ENCODE measurements around the gene OR1E2. TPM values are rescaled to one million over a fixed set of nuclear protein-coding genes. Genes with fewer than 3 reads are reported as not detected.

OR1E2 gene
- total RNA-seq, 1 experiment from 2014 or later, result not detected

- no peak overlapping the region for H2AFZ ChIP-seq
These were observed 14.5 kb upstream of the OR1E2 start for GRCh38 chr17:3448059-3448665.

GRCh38 chr17:3447625-3448024 lies 14.0 kb upstream of the OR1E2 start:
- H3K36me3 ChIP-seq (ENCODE audit: low read depth), result no peaks in the 10 kb centered on the region
- TF ChIP-seq EZH2 (IDR thresholded peaks at IDR 0.05; ENCODE audit: low read depth), result no peak
- peak; percentile 31 for TF ChIP-seq CTCF (conservative IDR thresholded peaks at IDR 0.05)
- no peaks in the 10 kb centered on the region for H3F3A ChIP-seq (ENCODE audit: insufficient read depth, low read depth)
- H3K9me2 ChIP-seq (ENCODE audit: insufficient read depth), result no peaks in the 10 kb centered on the region
- H3K27ac ChIP-seq, result no peak overlapping the region
- H3K9me3 ChIP-seq (ENCODE audit: insufficient read depth, low read depth), result no peaks in the 10 kb centered on the region
- H3K27me3 ChIP-seq (ENCODE audit: insufficient read depth, low read depth), result peaks cover 15% of the 10 kb centered on the region; the same call in 1 of the 2 replicates
- no peak for DNase-seq
- BruUV-seq (replicated peaks), result no TSS peak
- no peak overlapping the region for H2AFZ ChIP-seq
- CTCF ChIA-PET, result no interaction called here
- no peak overlapping the region for H3K4me2 ChIP-seq
- H3K79me2 ChIP-seq (ENCODE audit: low read depth), result no peaks in the 10 kb centered on the region
- intact Hi-C loops (cut with micrococcal nuclease; ENCODE audit: unreplicated experiment), result no loop called here
- POLR2A ChIA-PET (ENCODE audit: unreplicated experiment), result no interaction called here
- no peaks in the 10 kb centered on the region; the same call in 1 of the 2 replicates for H4K20me1 ChIP-seq (ENCODE audit: insufficient read depth)
- no peaks in the 10 kb centered on the region for H3K4me1 ChIP-seq (replicated peaks; ENCODE audit: insufficient read depth)
- H3K4me3 ChIP-seq, result no peak overlapping the region

More at GRCh38 chr17:3448059-3448665, 14.5 kb upstream of the OR1E2 start:
- no TSS peak for BruUV-seq (replicated peaks)
- no peaks in the 10 kb centered on the region for H3K9me2 ChIP-seq (ENCODE audit: insufficient read depth)
- no peaks in the 10 kb centered on the region; the same call in 1 of the 2 replicates for H4K20me1 ChIP-seq (ENCODE audit: insufficient read depth)
- TF ChIP-seq EZH2 (IDR thresholded peaks at IDR 0.05; ENCODE audit: low read depth) (no peak), CTCF (conservative IDR thresholded peaks at IDR 0.05) (no peak; the same call in 1 of the 2 replicates)
- CTCF ChIA-PET, result no interaction called here
- H3K79me2 ChIP-seq (ENCODE audit: low read depth), result no peaks in the 10 kb centered on the region
- no peak overlapping the region for H3K27ac ChIP-seq
- no peaks in the 10 kb centered on the region for H3K4me1 ChIP-seq (replicated peaks; ENCODE audit: insufficient read depth)
- H3K27me3 ChIP-seq (ENCODE audit: insufficient read depth, low read depth), result peaks cover 20% of the 10 kb centered on the region; the same call in 1 of the 2 replicates
- no peaks in the 10 kb centered on the region for H3F3A ChIP-seq (ENCODE audit: insufficient read depth, low read depth)
- no peaks in the 10 kb centered on the region for H3K36me3 ChIP-seq (ENCODE audit: low read depth)
- no peaks in the 10 kb centered on the region for H3K9me3 ChIP-seq (ENCODE audit: insufficient read depth, low read depth)
- intact Hi-C loops (cut with micrococcal nuclease; ENCODE audit: unreplicated experiment), result no loop called here
- POLR2A ChIA-PET (ENCODE audit: unreplicated experiment), result no interaction called here
- no peak overlapping the region for H3K4me3 ChIP-seq
- no peak for DNase-seq
- H3K4me2 ChIP-seq, result no peak overlapping the region

DNA sequence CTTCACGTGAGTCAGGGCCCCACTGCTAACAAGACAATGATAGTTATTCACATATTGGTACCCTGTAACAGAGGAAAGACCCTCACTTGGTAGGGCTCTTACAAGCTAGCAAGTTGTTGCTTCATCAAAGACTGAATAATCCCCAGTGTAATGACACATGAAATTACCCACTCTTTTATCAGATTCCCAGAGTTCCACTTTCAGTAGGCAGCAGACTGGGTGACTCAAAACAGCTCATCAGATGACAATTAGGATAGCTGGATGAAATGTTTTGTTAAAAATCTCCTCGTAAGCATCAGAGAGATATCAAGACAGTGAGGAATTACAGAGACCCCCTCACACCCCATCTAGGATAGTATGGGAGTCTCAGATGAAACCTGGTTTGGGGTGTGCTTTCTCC lies 6.8 kb upstream of the OR1E2 start:
- TF ChIP-seq CTCF (conservative IDR thresholded peaks at IDR 0.05), result no peak
- TF ChIP-seq EZH2 (IDR thresholded peaks at IDR 0.05; ENCODE audit: low read depth), result no peak
- Histone ChIP-seq H3K4me2 (no peak overlapping the region), H3K9me2 (ENCODE audit: insufficient read depth) (no peaks in the 10 kb centered on the region), H2AFZ (no peak overlapping the region), H4K20me1 (ENCODE audit: insufficient read depth) (no peaks in the 10 kb centered on the region; the same call in 1 of the 2 replicates), H3K27me3 (ENCODE audit: insufficient read depth, low read depth) (peaks cover 37% of the 10 kb centered on the region), H3K27ac (no peak overlapping the region), H3F3A (ENCODE audit: insufficient read depth, low read depth) (no peaks in the 10 kb centered on the region), H3K79me2 (ENCODE audit: low read depth) (no peaks in the 10 kb centered on the region), H3K9me3 (ENCODE audit: insufficient read depth, low read depth) (no peaks in the 10 kb centered on the region), H3K4me3 (no peak overlapping the region), H3K4me1 (replicated peaks; ENCODE audit: insufficient read depth) (no peaks in the 10 kb centered on the region), H3K36me3 (ENCODE audit: low read depth) (no peaks in the 10 kb centered on the region)
- BruUV-seq (replicated peaks), result no TSS peak
- ChIA-PET CTCF (no interaction called here), POLR2A (ENCODE audit: unreplicated experiment) (no interaction called here)
- intact Hi-C loops (cut with micrococcal nuclease; ENCODE audit: unreplicated experiment), result no loop called here
- DNase-seq, result no peak
